GM21723 (cell line): ENCODE measurements around the gene SCAP.
"Not testable (repeated sequence)": the region's sequence is repeated elsewhere in the genome, so short reads cannot be mapped to it uniquely, and the experiment has no call there.

Experiments used
- ATAC-seq: cut with Tn5 transposase; IDR thresholded peaks from one replicate; pipeline ENCODE4 v1.9.1; 2021; ENCODE audit warnings: mild to moderate bottlenecking, moderate library complexity; ENCODE audit not compliant: unreplicated experiment

The SCAP gene

DNA sequence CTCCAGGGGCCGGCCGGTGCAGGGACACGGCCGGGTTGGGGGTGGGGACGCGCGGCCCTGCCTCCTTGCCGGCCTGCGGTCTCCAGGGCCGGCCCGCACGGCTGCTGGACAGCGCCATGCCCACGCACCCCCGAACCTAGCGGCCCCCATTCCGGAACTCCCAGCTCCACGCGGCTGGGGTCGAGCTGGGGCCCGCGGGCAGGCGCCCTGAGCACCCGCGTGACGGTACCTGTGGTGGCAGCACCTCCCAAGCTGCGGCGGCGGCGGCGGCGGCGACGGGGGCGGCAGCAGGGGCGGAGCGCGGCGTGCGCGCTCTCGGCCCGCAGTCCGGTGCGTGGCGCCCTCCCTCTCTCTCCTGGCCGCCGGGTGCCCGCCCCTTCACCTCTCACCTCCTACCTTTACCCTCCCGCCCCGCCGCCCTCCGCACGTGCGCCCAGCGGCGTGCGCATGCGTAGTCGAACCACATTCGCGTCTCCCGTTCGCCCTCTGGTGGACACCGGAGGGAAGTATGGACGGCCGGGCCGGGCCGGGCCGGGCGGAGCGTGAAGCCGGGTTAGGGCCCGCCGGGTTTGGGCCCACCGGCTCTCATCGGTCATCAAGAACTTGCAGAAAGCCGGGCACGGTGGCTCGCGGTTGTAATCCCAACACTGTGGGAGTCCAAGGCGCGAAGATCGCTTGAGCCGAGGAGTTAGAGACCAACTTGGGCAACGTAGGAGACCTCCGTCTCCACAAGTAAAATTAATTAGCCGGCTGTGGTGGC lies at the start of gene SCAP:
SCAP (minus strand) TSS at position 372 of the 760 bp plus-strand sequence. CDS start 32,948 bp downstream, outside the sequence.
- ATAC-seq, result peak; percentile 88

DNA sequence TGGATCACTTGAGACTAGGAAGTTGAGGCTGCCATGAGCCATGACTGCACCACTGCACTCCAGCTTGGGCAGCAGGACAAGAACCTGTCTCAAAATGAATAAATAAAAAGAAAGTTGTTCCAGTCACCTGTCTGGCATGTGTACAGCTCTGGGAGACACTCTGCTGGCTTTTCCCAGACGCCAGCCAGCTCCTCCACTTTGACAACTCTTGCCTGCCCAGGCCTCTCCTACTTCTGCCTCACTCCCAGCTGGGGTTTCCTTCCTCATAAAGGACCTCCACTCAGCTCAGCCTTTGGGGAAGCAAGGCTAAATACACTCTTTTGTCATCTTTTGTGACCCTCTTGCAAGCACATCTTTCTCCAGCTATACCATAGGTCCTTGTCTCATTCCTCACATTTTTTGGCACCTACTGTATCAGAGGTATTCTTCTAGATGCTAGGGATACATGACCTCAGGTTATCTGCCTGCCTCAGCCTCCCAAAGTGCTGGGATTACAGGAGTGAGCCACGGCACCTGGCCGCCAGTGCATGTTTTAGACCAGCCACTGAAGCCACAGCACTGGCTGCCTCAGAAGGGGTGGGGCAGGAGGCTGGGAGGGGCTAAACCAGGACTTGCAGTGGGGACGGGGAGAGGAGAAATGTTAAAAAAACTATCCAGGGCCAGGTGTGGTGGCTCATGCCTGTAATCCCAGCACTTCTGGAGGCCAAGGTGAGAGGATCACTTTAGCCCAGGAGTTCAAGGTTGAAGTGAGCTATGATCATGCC lies 47.8 kb upstream of the SCAP start:
- no peak for ATAC-seq

DNA sequence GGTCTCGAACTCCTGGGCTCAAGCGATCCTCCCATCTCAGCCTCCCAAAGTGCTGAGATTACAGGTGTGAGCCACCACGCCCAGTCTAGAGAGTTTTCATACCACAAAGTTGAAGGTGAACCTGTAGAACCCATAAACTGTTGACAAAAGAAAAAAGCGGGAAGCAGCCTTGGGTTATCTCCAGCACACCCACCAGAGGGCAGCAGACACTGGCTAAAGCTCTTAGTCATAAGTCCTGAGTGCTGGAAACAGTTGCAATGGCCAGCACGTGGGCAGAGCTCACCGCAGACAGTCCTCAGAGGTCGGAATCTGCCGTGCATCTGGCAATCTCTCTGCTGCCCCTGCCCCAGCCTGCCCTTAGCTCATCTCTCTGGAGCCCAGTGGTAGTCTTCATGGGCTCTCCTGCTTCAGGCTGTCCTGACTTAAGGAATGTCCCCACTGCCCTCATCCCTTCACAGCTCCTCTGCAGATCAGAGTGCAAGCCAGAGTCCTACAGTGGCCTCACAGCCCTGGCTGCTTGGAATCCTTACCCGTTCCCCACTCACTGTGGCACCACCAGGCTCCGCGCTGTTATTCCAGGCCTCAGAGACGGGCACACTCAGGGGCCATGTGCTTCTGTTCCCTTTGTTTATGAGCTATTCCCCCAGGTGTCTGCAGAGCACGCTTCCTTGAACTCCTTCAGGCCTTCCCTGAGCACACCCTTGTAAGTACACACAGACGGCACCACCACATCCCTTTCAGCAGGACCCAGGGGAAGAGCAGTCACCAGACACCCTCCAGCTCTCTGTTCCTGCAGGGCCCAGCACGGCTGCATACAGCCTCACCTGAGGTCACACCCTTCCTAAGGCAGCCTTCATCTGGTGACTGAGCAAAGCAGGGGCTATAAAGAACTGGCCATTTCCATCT lies 46.6 kb upstream of the SCAP start:
- ATAC-seq, result peak; percentile 68

DNA sequence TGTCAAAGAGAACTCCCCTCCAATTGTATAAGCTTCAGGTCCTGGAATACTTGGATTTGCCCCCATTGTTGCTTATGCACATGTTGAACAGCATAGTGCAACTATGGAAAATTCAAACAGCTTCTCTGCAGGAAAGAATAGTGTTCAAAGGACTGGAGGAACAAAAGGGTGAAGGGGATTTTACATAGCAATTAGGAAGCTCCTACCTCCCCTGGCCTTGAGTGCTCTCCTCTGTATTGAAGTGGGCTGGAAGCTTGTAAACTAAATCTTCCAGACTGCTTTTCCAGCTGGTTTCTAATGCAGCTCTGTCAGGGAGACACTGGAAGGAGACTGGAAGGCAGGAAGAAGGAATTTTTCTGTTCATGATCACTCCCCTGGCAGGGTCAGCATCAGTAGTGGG lies 45.0 kb upstream of the SCAP start:
- no peak for ATAC-seq

DNA sequence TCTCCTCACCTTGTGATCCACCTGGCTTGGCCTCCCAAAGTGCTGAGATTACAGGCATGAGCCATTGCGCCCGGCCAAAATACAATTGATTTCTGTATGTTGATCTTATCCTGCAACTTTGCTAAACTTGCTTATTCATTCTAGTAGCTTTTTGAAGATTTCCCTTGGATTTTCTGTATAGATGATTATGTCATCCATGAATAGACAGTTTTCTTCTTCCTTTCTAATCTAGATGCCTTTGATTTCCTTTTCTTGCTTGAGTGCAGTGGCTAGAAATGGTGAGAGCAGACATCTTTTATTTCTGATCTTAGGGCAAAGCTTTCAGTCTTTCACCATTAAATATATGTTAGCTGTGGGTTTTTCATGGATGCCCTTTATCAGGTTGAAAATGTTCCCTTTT lies 42.2 kb upstream of the SCAP start:
- ATAC-seq, result no peak

DNA sequence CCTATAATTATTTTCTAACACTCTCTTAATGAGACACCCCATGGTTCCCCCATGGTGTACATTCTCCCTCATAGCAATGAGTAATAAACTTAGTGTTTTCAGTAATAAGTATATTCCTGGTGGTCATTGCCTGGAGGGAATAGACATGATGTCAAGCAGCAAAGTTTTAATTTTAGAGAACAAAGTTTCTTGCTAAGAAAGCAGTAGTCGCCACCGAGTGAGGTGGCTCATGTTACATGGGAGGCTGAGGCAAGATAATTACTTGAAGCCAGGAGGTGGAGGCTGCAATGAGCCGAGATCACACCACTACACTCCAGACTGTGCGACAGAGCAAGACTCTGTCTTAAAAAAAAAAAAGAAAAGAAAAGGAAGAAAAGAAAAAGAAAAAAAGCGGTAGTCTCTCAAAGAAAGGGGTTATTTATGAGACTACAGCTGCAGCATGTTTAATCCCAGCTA lies 40.2 kb upstream of the SCAP start:
- no peak for ATAC-seq

DNA sequence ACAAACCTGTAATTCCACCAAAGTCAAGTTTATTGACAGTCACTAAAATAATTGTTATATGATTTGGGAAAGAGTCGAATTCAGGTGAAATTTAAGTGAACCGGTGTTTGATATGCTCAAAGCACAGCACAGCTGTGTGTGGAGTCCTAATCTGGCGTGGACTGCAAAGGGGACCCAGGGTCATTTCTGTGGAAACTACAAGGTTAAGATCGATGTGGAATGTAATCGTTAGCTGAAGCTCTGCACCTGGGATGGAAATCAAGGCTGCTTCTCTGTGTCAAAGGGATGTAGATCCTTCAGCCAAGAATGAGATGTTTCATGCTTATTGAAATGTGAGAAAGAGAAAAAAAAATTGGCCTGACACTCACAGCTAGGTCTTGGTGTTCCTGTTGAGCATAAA lies 39.4 kb upstream of the SCAP start:
- ATAC-seq, result no peak

DNA sequence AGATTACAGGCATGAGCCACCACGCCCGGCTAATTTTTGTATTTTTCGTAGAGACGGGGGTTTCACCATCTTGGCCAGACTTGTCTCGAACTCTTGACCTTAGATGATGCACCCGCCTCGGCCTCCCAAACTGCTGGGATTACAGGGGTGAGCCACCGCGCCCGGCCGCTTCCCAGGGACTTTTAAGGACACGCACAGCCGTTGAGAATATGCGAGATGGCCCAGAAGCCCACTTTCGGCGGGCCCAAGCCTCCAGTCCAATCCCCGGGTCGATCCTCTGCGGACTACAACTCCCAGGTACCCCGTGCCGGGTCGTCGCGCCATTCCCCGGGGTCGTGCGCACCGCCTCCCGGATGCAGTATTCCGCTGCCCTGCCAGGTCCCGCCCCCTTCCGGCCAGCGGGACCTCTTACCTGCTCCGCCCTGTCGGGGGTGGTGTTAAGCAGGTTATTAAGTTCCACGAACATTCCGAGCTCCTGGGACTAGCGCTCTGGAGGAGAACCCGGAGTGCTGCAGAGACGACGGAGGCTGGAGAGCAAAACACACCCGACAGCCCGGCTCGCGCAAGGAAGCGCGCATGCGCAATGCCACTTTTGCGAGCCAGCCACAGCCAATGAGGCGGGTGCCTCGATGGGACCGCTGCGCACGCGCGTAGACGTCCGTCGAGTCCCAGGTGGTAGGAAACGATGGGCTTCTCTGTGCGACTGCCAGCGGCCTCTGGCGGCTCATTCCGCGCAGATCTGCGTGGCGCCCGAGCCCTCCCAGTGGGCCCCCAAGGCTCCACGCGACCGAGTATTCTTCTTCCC lies 37.6 kb upstream of the SCAP start, which contains the start of gene ELP6:
ELP6 (minus strand) TSS at position 588 of the 805 bp plus-strand sequence; CDS start at position 466, 122 bp downstream.
- ATAC-seq, result peak; percentile 91

DNA sequence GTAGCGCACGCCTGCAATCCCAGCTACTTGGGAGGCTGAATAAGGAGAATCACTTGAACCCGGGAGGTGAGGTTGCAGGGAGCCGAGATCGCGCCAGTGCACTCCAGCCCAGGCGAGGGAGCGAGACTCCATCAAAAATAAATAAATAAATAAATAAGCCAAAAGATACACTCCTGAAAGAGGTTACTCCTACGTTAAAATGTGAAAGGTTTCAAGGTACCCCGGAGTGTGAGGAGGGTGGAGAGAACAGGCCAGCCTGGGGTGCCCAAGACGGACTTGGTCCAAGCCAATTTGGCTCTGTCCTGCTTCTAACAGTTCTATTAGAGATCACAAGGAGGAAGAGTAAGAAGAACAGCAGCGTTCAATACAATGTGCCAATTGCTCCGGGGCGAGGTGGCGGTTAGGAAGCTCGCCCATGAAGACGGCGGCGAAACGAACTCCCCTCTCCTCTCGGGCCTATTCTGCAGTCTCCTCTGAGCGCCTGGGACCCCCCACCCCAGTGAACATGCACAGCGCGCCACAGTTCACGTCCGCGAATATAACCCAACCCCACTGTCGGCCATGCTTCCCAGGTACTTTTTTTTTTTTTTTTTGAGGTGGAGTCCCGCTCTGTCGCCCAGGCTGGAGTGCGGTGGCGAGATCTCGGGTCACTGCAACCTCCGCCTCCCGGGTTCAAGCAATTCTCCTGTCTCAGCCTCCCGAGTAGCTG lies 36.8 kb upstream of the SCAP start:
- no peak for ATAC-seq

DNA sequence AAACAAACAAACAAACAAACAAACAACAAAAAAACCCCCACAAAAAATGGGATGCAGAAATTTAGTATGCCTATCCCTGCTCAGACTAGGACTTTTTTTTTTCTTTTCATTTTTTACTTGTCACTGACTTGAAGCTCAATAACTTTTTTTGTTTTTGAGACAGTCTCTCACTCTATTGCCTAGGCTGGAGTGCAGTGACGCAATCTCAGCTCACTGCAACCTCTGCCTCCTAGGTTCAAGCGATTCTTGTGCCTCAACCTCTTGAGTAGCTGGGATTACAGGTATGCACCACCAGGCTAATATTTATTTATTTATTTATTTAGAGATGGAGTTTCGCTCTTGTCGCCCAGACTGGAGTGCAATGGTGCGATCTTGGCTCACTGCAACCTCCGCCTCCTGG lies 29.5 kb upstream of the SCAP start:
- ATAC-seq, result not testable (repeated sequence)

DNA sequence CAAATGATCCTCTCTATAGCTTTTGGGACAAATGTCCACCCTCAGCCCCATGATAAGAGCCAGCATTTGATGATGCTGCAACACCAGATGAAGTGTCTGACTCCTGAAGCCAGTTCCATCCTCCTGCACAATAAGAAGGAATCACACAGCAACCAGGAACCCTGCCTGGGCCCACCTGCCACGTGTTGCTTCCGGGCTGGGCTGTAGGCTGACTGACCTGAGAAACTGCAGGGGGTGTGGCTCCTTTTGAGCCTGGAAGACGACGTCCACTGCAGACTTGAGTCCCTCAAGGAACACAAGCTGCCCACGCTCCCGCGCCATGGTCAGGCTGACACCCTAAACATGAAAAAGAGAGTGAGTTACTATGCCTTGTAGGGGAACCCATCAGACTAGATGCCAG lies 28.4 kb upstream of the SCAP start:
- no peak for ATAC-seq

DNA sequence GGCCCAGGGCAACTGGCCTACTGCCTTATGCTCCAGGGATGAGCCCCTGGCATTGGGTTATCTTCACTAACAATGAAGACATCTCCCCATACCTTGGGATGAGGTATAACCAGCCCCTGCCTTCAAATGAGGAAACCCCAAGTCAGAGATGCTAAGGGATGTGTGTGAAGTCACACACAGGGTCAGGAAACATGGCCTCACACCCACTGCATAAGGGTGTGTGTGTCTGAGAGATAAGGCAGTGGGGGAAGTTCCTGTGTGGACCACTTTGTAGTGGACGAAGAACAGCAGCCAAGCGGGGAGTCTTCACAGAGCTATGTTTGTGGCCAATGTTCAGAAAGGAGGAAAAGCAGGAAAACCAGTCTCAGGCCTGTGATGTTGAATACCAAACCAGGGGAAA lies 27.3 kb upstream of the SCAP start:
- no peak for ATAC-seq

DNA sequence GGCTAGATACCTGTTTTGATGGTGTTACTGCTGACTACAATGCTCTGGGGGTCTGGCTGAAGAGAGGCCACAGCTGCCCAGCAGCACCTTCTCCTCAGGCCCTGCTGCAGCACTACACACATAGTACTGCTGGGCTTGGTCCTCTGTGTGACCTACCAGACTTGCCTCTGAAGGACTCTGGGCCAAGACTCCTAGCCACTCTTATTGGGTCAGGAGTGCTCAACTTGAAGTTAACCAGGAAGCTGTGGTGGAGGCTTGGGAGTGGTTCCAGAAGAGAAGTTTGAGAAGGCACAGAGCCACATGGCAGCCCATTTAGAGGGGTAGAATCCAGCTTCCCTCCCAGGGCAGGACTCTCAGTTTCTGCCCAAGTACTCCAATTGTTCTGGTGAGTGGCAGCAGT lies 21.2 kb upstream of the SCAP start:
- ATAC-seq, result no peak

DNA sequence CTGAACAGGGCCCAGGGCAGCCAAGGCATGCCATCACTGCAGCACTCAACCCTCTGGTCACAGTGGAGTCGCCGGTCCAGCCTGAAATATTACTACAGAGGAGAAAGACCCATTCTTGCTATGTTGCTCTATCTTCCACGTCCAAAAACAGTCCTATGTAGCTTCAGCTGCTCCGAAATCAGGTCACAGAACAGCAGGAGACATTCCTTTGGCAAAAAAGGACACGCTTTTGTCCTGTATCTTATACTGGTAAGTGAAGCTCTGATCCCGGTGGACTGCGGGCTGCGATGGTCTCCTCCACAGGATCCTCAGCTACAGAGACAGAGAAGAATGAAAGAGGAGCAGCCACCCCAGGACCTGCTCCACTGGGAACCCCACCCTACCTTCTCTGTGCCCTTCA lies 20.1 kb upstream of the SCAP start:
- no peak for ATAC-seq

DNA sequence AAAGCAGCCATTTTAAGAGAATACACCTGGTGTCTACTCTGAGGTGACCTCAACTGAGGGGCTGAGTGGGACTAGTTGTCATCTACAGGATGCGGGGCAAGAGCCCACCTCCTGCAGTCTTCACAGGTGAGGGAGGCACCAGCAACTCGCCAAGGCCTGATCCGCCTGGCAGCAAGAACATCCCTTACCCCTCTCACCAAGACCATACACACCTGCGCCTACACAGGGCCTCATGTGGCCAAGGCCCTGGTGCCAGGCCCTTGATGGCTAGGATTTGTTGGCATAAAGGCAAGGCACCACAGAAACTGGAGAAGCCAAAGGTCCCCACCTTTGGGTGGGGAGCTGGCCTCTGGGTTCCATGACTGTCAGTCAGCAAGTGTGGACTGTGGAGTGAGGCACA lies 19.4 kb upstream of the SCAP start:
- no peak for ATAC-seq

DNA sequence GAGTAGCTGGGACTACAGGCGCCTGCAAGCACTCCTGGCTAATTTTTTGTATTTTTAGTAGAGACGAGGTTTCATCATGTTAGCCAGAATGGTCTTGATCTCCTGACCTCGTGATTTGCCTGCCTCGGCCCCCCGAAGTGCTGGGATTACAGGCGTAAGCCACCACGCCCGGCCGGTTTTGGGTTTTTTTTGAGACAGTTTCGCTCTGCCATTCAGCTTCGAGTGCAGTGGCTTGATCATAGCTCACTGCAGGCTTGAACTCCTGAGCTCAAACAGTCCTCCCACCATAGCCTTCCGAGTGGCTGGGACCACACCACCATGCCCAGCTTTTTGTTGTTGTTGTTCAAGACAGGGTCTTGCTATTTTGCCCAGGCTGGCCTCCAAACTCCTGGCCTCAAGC lies 16.0 kb upstream of the SCAP start:
- no peak for ATAC-seq

DNA sequence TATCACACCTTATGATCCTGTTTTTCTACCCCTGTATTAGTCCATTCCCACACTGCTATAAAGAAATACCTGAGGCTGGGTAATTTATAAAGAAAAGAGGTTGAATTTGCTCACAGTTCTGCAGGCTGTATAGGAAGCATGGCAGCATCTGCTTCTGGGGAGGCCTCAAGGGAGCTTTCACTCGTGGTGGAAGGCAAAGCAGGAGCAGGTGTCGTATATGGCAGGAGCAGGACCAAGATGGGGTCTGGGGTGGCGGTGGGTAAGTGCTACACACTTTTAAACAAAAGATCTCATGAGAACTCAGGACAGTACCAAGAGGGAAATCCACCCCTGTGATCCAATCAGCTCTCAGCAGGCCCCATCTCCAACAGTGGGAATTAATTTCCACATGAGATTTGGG lies 15.4 kb upstream of the SCAP start:
- ATAC-seq, result no peak

DNA sequence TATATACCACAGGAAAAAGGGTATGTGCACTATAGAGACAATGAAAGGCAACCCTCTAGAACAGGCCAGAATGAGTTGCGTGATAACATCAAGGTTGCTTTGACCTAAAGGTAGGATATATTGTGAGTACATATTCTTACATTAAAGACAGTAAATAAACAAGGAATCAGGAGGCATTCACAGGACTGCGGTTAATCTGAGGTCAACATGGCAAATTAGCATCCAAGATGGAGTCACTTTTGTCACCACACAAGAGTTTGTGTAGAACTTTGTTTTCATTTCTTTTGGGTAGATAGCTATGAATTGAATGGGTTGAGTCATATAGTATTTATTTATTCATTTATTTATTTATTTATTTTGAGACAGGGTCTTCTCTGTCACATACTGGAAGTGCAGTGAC lies 11.5 kb upstream of the SCAP start:
- ATAC-seq, result no peak

DNA sequence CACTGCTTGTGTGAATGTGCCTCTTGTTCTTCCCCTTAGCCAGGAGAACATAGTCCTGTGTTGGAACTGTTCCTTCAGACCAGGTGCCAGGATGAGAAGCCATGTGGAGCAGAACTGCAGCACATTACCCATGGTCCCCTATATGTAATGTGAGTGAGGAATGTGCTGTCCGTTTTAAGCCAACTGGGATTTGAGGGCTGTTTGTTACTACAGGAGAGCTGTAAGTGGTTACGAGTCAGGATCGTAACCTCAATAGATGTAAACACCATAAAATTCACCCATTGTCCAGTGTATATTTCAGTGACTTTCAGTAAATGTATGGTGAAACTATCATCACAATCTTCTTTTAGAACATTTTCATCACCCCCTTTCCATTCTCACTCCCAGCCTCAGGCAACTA lies 10.1 kb upstream of the SCAP start:
- no peak for ATAC-seq

DNA sequence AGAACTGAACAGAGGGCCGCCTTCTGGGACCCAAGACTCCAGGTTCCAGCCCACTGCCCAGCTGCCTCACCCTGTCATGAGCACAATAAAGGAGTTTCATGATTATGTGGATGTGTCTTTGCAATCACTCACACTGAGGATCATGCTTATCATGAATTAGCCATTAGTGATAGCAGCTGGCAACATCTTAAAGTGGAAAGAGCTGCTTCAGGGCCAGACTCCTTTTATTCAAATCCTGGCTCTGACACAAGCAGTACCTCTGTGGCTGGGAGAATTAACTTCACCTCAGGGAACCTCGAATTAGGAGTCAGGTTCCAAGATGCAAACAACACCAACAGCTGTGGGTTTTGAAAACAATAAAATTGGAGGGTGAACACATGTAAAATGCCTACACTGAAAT lies 6.6 kb upstream of the SCAP start:
- no peak for ATAC-seq
